Measurements from ENCODE around the gene KRT6A.

KRT6A gene

DNA sequence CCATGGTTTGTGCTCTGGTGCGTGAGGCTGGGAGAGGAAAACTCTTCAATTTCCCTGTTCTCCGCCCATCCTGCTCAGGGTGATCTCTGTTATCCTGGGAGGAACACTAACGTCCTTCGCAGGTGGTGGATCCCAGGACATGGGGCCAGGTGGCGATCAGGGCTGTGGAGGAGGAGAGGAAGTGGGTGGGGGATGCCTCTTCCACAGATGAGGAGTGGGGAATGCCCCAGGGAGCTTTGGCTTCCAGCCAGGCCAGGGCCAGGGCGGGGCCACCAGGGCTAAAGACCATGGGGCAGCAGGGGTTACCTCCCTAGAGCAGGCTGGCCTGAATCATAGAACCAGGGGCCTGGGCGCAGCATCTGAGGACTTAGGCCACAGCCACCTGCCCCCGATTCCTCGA, 55.5 kb downstream of the KRT6A start:
- TF ChIP-seq, protein P1, sequence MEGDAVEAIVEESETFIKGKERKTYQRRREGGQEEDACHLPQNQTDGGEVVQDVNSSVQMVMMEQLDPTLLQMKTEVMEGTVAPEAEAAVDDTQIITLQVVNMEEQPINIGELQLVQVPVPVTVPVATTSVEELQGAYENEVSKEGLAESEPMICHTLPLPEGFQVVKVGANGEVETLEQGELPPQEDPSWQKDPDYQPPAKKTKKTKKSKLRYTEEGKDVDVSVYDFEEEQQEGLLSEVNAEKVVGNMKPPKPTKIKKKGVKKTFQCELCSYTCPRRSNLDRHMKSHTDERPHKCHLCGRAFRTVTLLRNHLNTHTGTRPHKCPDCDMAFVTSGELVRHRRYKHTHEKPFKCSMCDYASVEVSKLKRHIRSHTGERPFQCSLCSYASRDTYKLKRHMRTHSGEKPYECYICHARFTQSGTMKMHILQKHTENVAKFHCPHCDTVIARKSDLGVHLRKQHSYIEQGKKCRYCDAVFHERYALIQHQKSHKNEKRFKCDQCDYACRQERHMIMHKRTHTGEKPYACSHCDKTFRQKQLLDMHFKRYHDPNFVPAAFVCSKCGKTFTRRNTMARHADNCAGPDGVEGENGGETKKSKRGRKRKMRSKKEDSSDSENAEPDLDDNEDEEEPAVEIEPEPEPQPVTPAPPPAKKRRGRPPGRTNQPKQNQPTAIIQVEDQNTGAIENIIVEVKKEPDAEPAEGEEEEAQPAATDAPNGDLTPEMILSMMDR (IDR thresholded peaks at IDR 0.05; ENCODE audit: extremely low read depth, missing control alignments) = no peak
- DNase-seq (ENCODE audit: low spot score) = no peak
